Spleen (tissue), 11 donors: ENCODE data around the gene INSL4. TPM values are rescaled to one million over a fixed set of nuclear protein-coding genes. Genes with fewer than 3 reads are reported as not detected.

ENCODE experiments used
- DNase-seq: peaks from one replicate; pipeline ENCODE4 v3.0.0-alpha.2; 2020
- H3K27ac ChIP-seq, 8 donors: fragments of 200-600 bp; sonication (generic) in 7 of 8; 1 replicate in 4 of 8; 2 replicates in 4 of 8; pipeline versions ENCODE4 v1.5.0 to v1.8.0; 2016 to 2021; ENCODE audit warnings: inconsistent platforms in 4 of 8, mild to moderate bottlenecking in 4 of 8, moderate library complexity in 1 of 8
- H3K27me3 ChIP-seq, 7 donors: fragments of 200-600 bp; sonication (generic) in 6 of 7; replicated peaks in 1 of 7; 1 replicate in 4 of 7; 2 replicates in 3 of 7; pipeline versions ENCODE4 v1.5.0 to v1.8.0; 2016 to 2021; ENCODE audit warnings: inconsistent platforms in 3 of 7, mild to moderate bottlenecking in 1 of 7
- H3K36me3 ChIP-seq, 6 donors: fragments of 200-600 bp; sonication (generic) in 5 of 6; 1 replicate in 4 of 6; 2 replicates in 2 of 6; pipeline versions ENCODE4 v1.5.0 to v1.8.0; 2016 to 2021; ENCODE audit warnings: inconsistent platforms in 2 of 6
- H3K4me1 ChIP-seq, 6 donors: fragments of 200-600 bp; sonication (generic) in 5 of 6; 1 replicate in 3 of 6; 2 replicates in 3 of 6; pipeline versions ENCODE4 v1.5.0 to v1.8.0; 2016 to 2021; ENCODE audit warnings: inconsistent platforms in 3 of 6
- H3K4me3 ChIP-seq, 8 donors: fragments of 200-600 bp; sonication (generic) in 7 of 8; 1 replicate in 4 of 8; 2 replicates in 4 of 8; pipeline versions ENCODE4 v1.5.0 to v1.8.0; 2016 to 2021; ENCODE audit warnings: inconsistent platforms in 4 of 8, mild to moderate bottlenecking in 4 of 8, moderate library complexity in 2 of 8
- H3K9me3 ChIP-seq, 8 donors: fragments of 200-600 bp; sonication (generic) in 7 of 8; 1 replicate in 4 of 8; 2 replicates in 4 of 8; pipeline versions ENCODE4 v1.5.0 to v1.8.0; 2016 to 2021; ENCODE audit warnings: inconsistent platforms in 4 of 8
- CTCF ChIP-seq, 11 experiments: fragments of 200-600 bp in 7 of 11; fragments of 450-650 bp in 4 of 11; sonication (generic) in 4 of 11; IDR thresholded peaks in 8 of 11; conservative IDR thresholded peaks in 3 of 11; 1 replicate in 7 of 11; 2 replicates in 4 of 11; pipeline versions ENCODE4 v1.4.0 to v1.8.0; 2016 to 2021; ENCODE audit warnings: antibody characterized with exemption in 11 of 11, inconsistent platforms in 4 of 11, mild to moderate bottlenecking in 1 of 11
- POLR2A ChIP-seq, 3 donors: fragments of 450-650 bp; IDR thresholded peaks; one replicate each; pipeline ENCODE4 v1.5.1; 2017; ENCODE audit warnings: antibody characterized with exemption in 3 of 3, mild to moderate bottlenecking in 1 of 3
- POLR2AphosphoS5 ChIP-seq, 3 donors: sonication (generic); formaldehyde crosslinking; IDR thresholded peaks; one replicate each; pipeline ENCODE4 v1.5.1; 2017; ENCODE audit warnings: antibody characterized with exemption in 3 of 3
- WGBS, 5 donors: extraction: QIAGEN DNeasy Blood & Tissue Kit in 3 of 5; methylation state at CpG; one replicate each; pipeline versions ENCODE4 v1.1.5 to v1.1.7; 2013 to 2018; 5-methylcytosine and 5-hydroxymethylcytosine counted together
- intact Hi-C: fragments of 100-400 bp; cut with DNase I; formaldehyde crosslinking; loops from one replicate; pipeline ENCODE4 v1.15.0; 2023; ENCODE audit warnings: low total_unique reads
- polyA plus RNA-seq, 3 donors: library from polyadenylated mRNA; stranded (reverse); fragments of 200-250 nt; gene quantifications; one replicate each; pipeline ENCODE4 v1.2.1, GENCODE V29; 2013
- small RNA-seq, 4 donors: library from RNA; depleted of rRNA; stranded (forward); fragments of <200 nt; gene quantifications; one replicate each; pipeline ENCODE3, GENCODE V24; 2016
- total RNA-seq, 7 donors: library from RNA; depleted of rRNA in 3 of 7; stranded (reverse); fragments of >200 nt in 3 of 7; fragmentation: NEBNext Ultra II Directional in 4 of 7; extraction: Animal tissue kit (Norgen Biotek cat#: 25700) in 4 of 7; gene quantifications; one replicate each; pipeline versions ENCODE4 v1.1.0 to v1.2.1, GENCODE V29; 2016 to 2021
- donor health status: healthy with polysubstance abuse.
- donor health status: DM: no; HTN: no; CAD: no; lungs with moderate emphysema.
- donor health status: DM: no; HTN: no; CAD: no.
- donor health status: Bipolar disorder and iron deficiency.
- donor health status: healthy.
- donor health status: DM: no; HTN: no; CAD: no.
- donor health status: DM: yes; HTN: yes; CAD: no.

INSL4 gene
- total and polyA plus RNA-seq, 10 donors = not detected

GRCh38 chr9:5274770-5275169 lies 43.6 kb downstream of the INSL4 start:
- Histone ChIP-seq H3K27me3 (no peaks in the 10 kb centered on the region), H3K4me1 (no peaks in the 10 kb centered on the region), H3K27ac (no peak overlapping the region), H3K4me3 (no peak overlapping the region), H3K36me3 (no peaks in the 10 kb centered on the region), H3K9me3 (no peaks in the 10 kb centered on the region)
- no peak for DNase-seq
- 75 to 94% (median 90%) methylated on average over 2 of the region's 2 CpGs for WGBS, 5 donors
- intact Hi-C loops = no loop called here
- no peak for TF ChIP-seq CTCF (IDR thresholded peaks at IDR 0.05 in 8 of 11, conservative IDR thresholded peaks at IDR 0.05 in 3 of 11)
- no peak for TF ChIP-seq POLR2AphosphoS5 (IDR thresholded peaks at IDR 0.05)
- no peak for TF ChIP-seq POLR2A (IDR thresholded peaks at IDR 0.05)

GRCh38 chr9:5278486-5278885 lies 47.3 kb downstream of the INSL4 start:
- no peaks in the 10 kb centered on the region for H3K9me3 ChIP-seq
- H3K4me1 ChIP-seq = no peaks in the 10 kb centered on the region
- intact Hi-C loops = no loop called here
- DNase-seq = no peak
- no peaks in the 10 kb centered on the region for H3K36me3 ChIP-seq
- TF ChIP-seq CTCF (IDR thresholded peaks at IDR 0.05 in 8 of 11, conservative IDR thresholded peaks at IDR 0.05 in 3 of 11) (no peak), POLR2A (IDR thresholded peaks at IDR 0.05) (no peak)
- 73 to 88% (median 85%) methylated on average over 2 of the region's 2 CpGs for WGBS, 5 donors
- no peak overlapping the region for H3K4me3 ChIP-seq
- no peaks in the 10 kb centered on the region for H3K27me3 ChIP-seq
- H3K27ac ChIP-seq = no peak overlapping the region

Small RNAs within 50 kb of the gene (small RNA-seq; reads per million reads assigned to genes)
- gene AL133547.1 = 0 reads per million in 4 donors

Other genes with a start within 250 kb of the INSL4 start
- 10 to 100 TPM; 40.9 to 61.2 (median 54.6) TPM for gene JAK2, start 246.1 kb upstream of the INSL4 start, total RNA-seq
- 10 to 100 TPM in 1 of 3 donors, 1 to 10 TPM in 2; 7.1 to 10.1 (median 7.3) TPM for gene JAK2, start 246.1 kb upstream of the INSL4 start, polyA plus RNA-seq
- gene INSL6, start 45.8 kb upstream of the INSL4 start, total RNA-seq = not detected
- not detected for gene INSL6, start 45.8 kb upstream of the INSL4 start, polyA plus RNA-seq
- gene RLN2, start 73.3 kb downstream of the INSL4 start, total RNA-seq = 1 to 10 TPM in 1 of 7 donors, under 1 TPM in 2, not detected in 4; 0.43 to 1.4 (median 0.51) TPM
- gene RLN2, start 73.3 kb downstream of the INSL4 start, polyA plus RNA-seq = 1 to 10 TPM in 2 of 3 donors, under 1 TPM in 1; 0.65 to 2.5 (median 1.9) TPM
- 1 to 10 TPM in 1 of 7 donors, under 1 TPM in 2, not detected in 4; 0.52 to 1.1 (median 0.60) TPM for gene RLN1, start 108.5 kb downstream of the INSL4 start, total RNA-seq
- gene RLN1, start 108.5 kb downstream of the INSL4 start, polyA plus RNA-seq = under 1 TPM in 2 of 3 donors, not detected in 1; 0.30 to 0.39 TPM
- 10 to 100 TPM; 12.8 to 20.7 (median 17.5) TPM for gene PLGRKT, start 206.5 kb downstream of the INSL4 start, total RNA-seq
- gene PLGRKT, start 206.5 kb downstream of the INSL4 start, polyA plus RNA-seq = 10 to 100 TPM; 15.5 to 27.9 (median 21.3) TPM
- gene CD274, start 219.1 kb downstream of the INSL4 start, total RNA-seq = 10 to 100 TPM; 24.2 to 34.8 (median 28.1) TPM
- 1 to 10 TPM; 1.8 to 6.1 (median 1.9) TPM for gene CD274, start 219.1 kb downstream of the INSL4 start, polyA plus RNA-seq